HCT116 (cell line): ENCODE data around the gene NPW. TPM values are rescaled to one million over a fixed set of nuclear protein-coding genes. Genes with fewer than 3 reads are reported as not detected.

Experiments
- ATAC-seq: fragments of 200-7000 bp; cut with Tn5 transposase; 2 replicates; pipeline ENCODE4 v1.9.1; 2020; ENCODE audit warnings: mild to moderate bottlenecking, moderate library complexity
- BruUV-seq: library from RNA; stranded (reverse); fragments of 400-500 nt; replicated peaks from 2 replicates; lab custom pipeline; 2021; lab: Mats Ljungman, UMichigan
- CTCF ChIA-PET: fragments of 300-600 bp; sonication (Branson Sonifier 250); formaldehyde crosslinking; loops from one replicate; lab custom pipeline; 2021; ENCODE audit warnings: antibody characterized with exemption; lab: Charles Lee
- POLR2A ChIA-PET: fragments of 300-600, 350-600 bp; sonication (Branson Sonifier 250); formaldehyde crosslinking; loops from one replicate; lab custom pipeline; 2021; ENCODE audit warnings: antibody characterized with exemption; lab: Charles Lee
- RAD21 ChIA-PET, 2 experiments: fragments of 300-600 bp; sonication (Branson Sonifier 250); formaldehyde crosslinking; loops; one replicate each; lab custom pipeline; 2023; ENCODE audit warnings: low total read pairs in 2 of 2; ENCODE audit not compliant: uncharacterized antibody in 2 of 2, unreplicated experiment in 2 of 2, low non-redundant PET in 1 of 2; lab: Charles Lee
- DNase-seq: peaks from one replicate; pipeline ENCODE4 v3.0.0-alpha.2; 2010; ENCODE audit warnings: low read depth, low spot score
- H2AFZ ChIP-seq: fragments of 200-600 bp; shearing (Covaris generic), sonication (generic); 2 replicates; pipeline ENCODE4 v1.6.1; 2017; ENCODE audit warnings: low read depth, mixed run types, mixed read lengths, antibody characterized with exemption, low read length; ENCODE audit not compliant: poor library complexity, severe bottlenecking
- H3K27ac ChIP-seq: 2 replicates; pipeline ENCODE4 v1.5.1; 2012; ENCODE audit warnings: low read depth, low read length
- H3K27me3 ChIP-seq: fragments of 200-600 bp; sonication (generic); 2 replicates; pipeline ENCODE4 v1.6.1; 2016; ENCODE audit warnings: mixed run types, low read length, mixed read lengths; ENCODE audit not compliant: insufficient read depth
- H3K36me3 ChIP-seq, 2 experiments: fragments of 200-500 bp in 1 of 2; fragments of 200-600 bp in 1 of 2; sonication (Bioruptor generic) in 1 of 2; sonication (generic) in 1 of 2; 2 replicates each; pipeline versions ENCODE4 v1.5.1 to v1.6.1; 2014 to 2016; ENCODE audit warnings: low read length in 2 of 2, inconsistent platforms in 1 of 2, mixed read lengths in 1 of 2, mixed run types in 1 of 2; ENCODE audit not compliant: insufficient read depth in 2 of 2, control insufficient read depth in 1 of 2
- H3K4me1 ChIP-seq, 2 experiments: fragments of 200-600 bp in 1 of 2; sonication (generic) in 1 of 2; 2 replicates each; pipeline versions ENCODE4 v1.5.1 to v1.6.1; 2012 to 2017; ENCODE audit warnings: low read length in 2 of 2, inconsistent platforms in 1 of 2, mild to moderate bottlenecking in 1 of 2, mixed read lengths in 1 of 2, mixed run types in 1 of 2, moderate library complexity in 1 of 2; ENCODE audit not compliant: insufficient read depth in 2 of 2, control insufficient read depth in 1 of 2
- H3K4me2 ChIP-seq: fragments of 200-600 bp; sonication (generic); 2 replicates; pipeline ENCODE4 v1.6.1; 2017; ENCODE audit warnings: mixed run types, low read length, mixed read lengths
- H3K4me3 ChIP-seq, 2 experiments: fragments of 200-600 bp in 1 of 2; sonication (generic) in 1 of 2; replicated peaks in 1 of 2; 2 replicates each; pipeline ENCODE4 v1.5.1; 2011 to 2016; ENCODE audit warnings: low read length in 2 of 2, control low read depth in 1 of 2, low read depth in 1 of 2, mild to moderate bottlenecking in 1 of 2, mixed read lengths in 1 of 2, mixed run types in 1 of 2
- H3K79me2 ChIP-seq: fragments of 200-600 bp; sonication (generic); 2 replicates; pipeline ENCODE4 v1.6.1; 2017; ENCODE audit warnings: mild to moderate bottlenecking, mixed run types, low read length, moderate library complexity, mixed read lengths; ENCODE audit not compliant: insufficient read depth
- H3K9ac ChIP-seq: fragments of 200-600 bp; sonication (generic); 2 replicates; pipeline ENCODE4 v1.6.1; 2016; ENCODE audit warnings: low read length, mixed read lengths
- H3K9me2 ChIP-seq: fragments of 200-600 bp; sonication (generic), shearing (Covaris generic); 2 replicates; pipeline ENCODE4 v1.6.1; 2017; ENCODE audit warnings: mixed run types, mild to moderate bottlenecking, moderate library complexity; ENCODE audit not compliant: insufficient read depth
- H3K9me3 ChIP-seq, 2 experiments: fragments of 200-500 bp in 1 of 2; fragments of 200-600 bp in 1 of 2; sonication (Bioruptor generic) in 1 of 2; sonication (generic) in 1 of 2; 2 replicates each; pipeline ENCODE4 v1.6.1; 2014 to 2017; ENCODE audit warnings: low read length in 2 of 2, mixed read lengths in 2 of 2, inconsistent platforms in 1 of 2, low read depth in 1 of 2, mild to moderate bottlenecking in 1 of 2, mixed run types in 1 of 2, moderate library complexity in 1 of 2; ENCODE audit not compliant: control insufficient read depth in 1 of 2, insufficient read depth in 1 of 2
- H4K20me1 ChIP-seq: fragments of 200-600 bp; sonication (generic), shearing (Covaris generic); 2 replicates; pipeline ENCODE4 v1.6.1; 2017; ENCODE audit warnings: mixed run types, mild to moderate bottlenecking, moderate library complexity; ENCODE audit not compliant: insufficient read depth
- CBX3 ChIP-seq: IDR thresholded peaks from 2 replicates; pipeline ENCODE4 v1.6.1; 2012; ENCODE audit warnings: low read depth
- CEBPB ChIP-seq: IDR thresholded peaks from 2 replicates; pipeline ENCODE4 v1.6.1; 2012; ENCODE audit warnings: low read depth
- CTCF ChIP-seq, 3 experiments: fragments of 200-600 bp in 1 of 3; sonication (generic) in 1 of 3; IDR thresholded peaks in 2 of 3; conservative IDR thresholded peaks in 1 of 3; 2 replicates each; pipeline ENCODE4 v1.5.1; 2012 to 2017; ENCODE audit warnings: low read depth in 2 of 3, low read length in 2 of 3, antibody characterized with exemption in 1 of 3, borderline replicate concordance in 1 of 3, control low read depth in 1 of 3, mild to moderate bottlenecking in 1 of 3, mixed read lengths in 1 of 3, mixed run types in 1 of 3, moderate library complexity in 1 of 3; ENCODE audit not compliant: insufficient read depth in 1 of 3
- JUND ChIP-seq: IDR thresholded peaks from 2 replicates; pipeline ENCODE4 v1.6.1; 2012
- POLR2A ChIP-seq: IDR thresholded peaks from 2 replicates; pipeline ENCODE4 v1.7.0; 2011; ENCODE audit warnings: borderline replicate concordance; ENCODE audit not compliant: insufficient read depth, insufficient read length; ENCODE audit errors: extremely low read depth
- POLR2AphosphoS5 ChIP-seq: IDR thresholded peaks from 2 replicates; pipeline ENCODE4 v1.6.1; 2011; ENCODE audit warnings: mild to moderate bottlenecking, low read depth, low read length, moderate library complexity
- RAD21 ChIP-seq: IDR thresholded peaks from 2 replicates; pipeline ENCODE4 v1.6.1; 2012; ENCODE audit warnings: low read depth, mild to moderate bottlenecking
- REST ChIP-seq: IDR thresholded peaks from 2 replicates; pipeline ENCODE4 v1.6.1; 2012; ENCODE audit warnings: low read depth
- SIN3A ChIP-seq: IDR thresholded peaks from 2 replicates; pipeline ENCODE4 v1.6.1; 2012; ENCODE audit warnings: low read depth
- SP1 ChIP-seq: IDR thresholded peaks from 2 replicates; pipeline ENCODE4 v1.6.1; 2012; ENCODE audit warnings: low read depth
- SRF ChIP-seq: IDR thresholded peaks from 2 replicates; pipeline ENCODE4 v1.6.1; 2012; ENCODE audit warnings: low read depth
- TCF7L2 ChIP-seq: IDR thresholded peaks from 2 replicates; pipeline ENCODE4 v1.7.0; 2011; ENCODE audit warnings: borderline replicate concordance, inconsistent platforms; ENCODE audit not compliant: insufficient read depth, insufficient read length; ENCODE audit errors: extremely low read depth
- ZBTB33 ChIP-seq: IDR thresholded peaks from 2 replicates; pipeline ENCODE4 v1.6.1; 2011; ENCODE audit warnings: mild to moderate bottlenecking, low read length, moderate library complexity; ENCODE audit not compliant: insufficient replicate concordance; ENCODE audit errors: extremely low read depth
- ZFX ChIP-seq: fragments of 450-650 bp; IDR thresholded peaks from 2 replicates; pipeline ENCODE4 v1.6.1; 2017
- ZNF274 ChIP-seq: fragments of 200-500 bp; sonication (Bioruptor generic); IDR thresholded peaks from 2 replicates; pipeline ENCODE4 v1.6.1; 2014; ENCODE audit warnings: mild to moderate bottlenecking, low read depth, low read length, inconsistent platforms
- intact Hi-C: fragments of 100-400 bp; cut with micrococcal nuclease; formaldehyde crosslinking; loops from 2 replicates; pipeline ENCODE4 v1.10.0; 2022
- total RNA-seq: library from RNA; stranded (reverse); gene quantifications from one replicate; pipeline ENCODE4 v1.2.1, GENCODE V29; 2021; ENCODE audit not compliant: unreplicated experiment

Gene NPW
- total RNA-seq, 1 experiment from 2014 or later = 226 TPM

- Histone ChIP-seq H2AFZ (no peak overlapping the region), H3K79me2 (peaks cover 3% of the 10 kb centered on the region; the same call in 1 of the 2 replicates), H3K9me3 (no peaks in the 10 kb centered on the region), H3K27ac (no peak overlapping the region)
- BruUV-seq = no TSS peak
- CTCF ChIA-PET = no interaction called here
- no peak for DNase-seq
- POLR2A ChIA-PET = no interaction called here
- intact Hi-C loops = no loop called here
- no peak for TF ChIP-seq POLR2A
- no peak for TF ChIP-seq ZBTB33
- no peak for TF ChIP-seq REST
- TF ChIP-seq JUND = no peak
- TF ChIP-seq POLR2AphosphoS5 = no peak
- no peak for TF ChIP-seq SRF
- no peak for TF ChIP-seq SIN3A
- TF ChIP-seq SP1 = no peak
- TF ChIP-seq CEBPB = no peak
- TF ChIP-seq CBX3 = no peak
- TF ChIP-seq CTCF (IDR thresholded peaks at IDR 0.05 in 2 of 3, conservative IDR thresholded peaks at IDR 0.05 in 1 of 3; ENCODE audit: borderline replicate concordance in 1 of 3, insufficient read depth in 1 of 3, low read depth in 2 of 3, low read length in 2 of 3) = no peak
- no peak for TF ChIP-seq ZNF274
- no peak for TF ChIP-seq RAD21
- no peak for TF ChIP-seq TCF7L2
- no peak for TF ChIP-seq ZFX
- TF ChIP-seq, all 23 proteins: peak for 0
- Histone ChIP-seq H3K4me2 (no peak overlapping the region), H3K36me3 (no peaks in the 10 kb centered on the region), H3K4me3 (no peak overlapping the region), H3K9me2 (no peaks in the 10 kb centered on the region), H3K9ac (no peak overlapping the region), H3K27me3 (no peaks in the 10 kb centered on the region), H3K4me1 (peaks cover 0 to 6% of the 10 kb centered on the region in 2 experiments; a peak in 2 of 4 replicates), H4K20me1 (no peaks in the 10 kb centered on the region)
- RAD21 ChIA-PET = no interaction called here
- ATAC-seq = no peak
Observed at GRCh38 chr16:2033057-2033908, 13.7 kb downstream of the NPW start.
